ENCODE measurements around the gene EID1.
"Not testable (repeated sequence)": the region's sequence is repeated elsewhere in the genome, so short reads cannot be mapped to it uniquely, and the experiment has no call there.

The EID1 gene

GRCh38 chr15:48842501-48842900 is 35.4 kb upstream of the EID1 start:
- POLR2A ChIA-PET (ENCODE audit: low non-redundant PET), result no interaction called here
- no peak for DNase-seq (ENCODE audit: low spot score)
- CTCF ChIA-PET, result no interaction called here
- no peak for TF ChIP-seq CTCF (conservative IDR thresholded peaks at IDR 0.05; ENCODE audit: low read depth)
- no peak overlapping the region for H3K27ac ChIP-seq

- CTCF ChIA-PET, result interaction anchor here (0.6 kb wide), 1 partner anchor 993 kb away, joined by 3 read pairs; no protein-coding TSS in a partner anchor
- TF ChIP-seq CTCF (conservative IDR thresholded peaks at IDR 0.05; ENCODE audit: low read depth), result no peak
- POLR2A ChIA-PET (ENCODE audit: low non-redundant PET), result no interaction called here
- no peak for DNase-seq (ENCODE audit: low spot score)
- H3K27ac ChIP-seq, result no peak overlapping the region
Observed at GRCh38 chr15:48845123-48845522, 32.8 kb upstream of the EID1 start.

- H3K27ac ChIP-seq, result no peak overlapping the region
- CTCF ChIA-PET, result interaction anchor here (0.5 kb wide), 1 partner anchor 492 kb away, joined by 3 read pairs; no protein-coding TSS in a partner anchor
- POLR2A ChIA-PET (ENCODE audit: low non-redundant PET), result no interaction called here
- no peak for DNase-seq (ENCODE audit: low spot score)
- TF ChIP-seq CTCF (conservative IDR thresholded peaks at IDR 0.05; ENCODE audit: low read depth), result no peak
Observed at GRCh38 chr15:48850648-48851047, 27.3 kb upstream of the EID1 start.

- POLR2A ChIA-PET (ENCODE audit: low non-redundant PET), result no interaction called here
- no peak for DNase-seq (ENCODE audit: low spot score)
- CTCF ChIA-PET, result no interaction called here
- no peak for TF ChIP-seq CTCF (conservative IDR thresholded peaks at IDR 0.05; ENCODE audit: low read depth)
- H3K27ac ChIP-seq, result no peak overlapping the region
Observed at GRCh38 chr15:48851956-48852355, 26.0 kb upstream of the EID1 start.

- POLR2A ChIA-PET (ENCODE audit: low non-redundant PET); DNase-seq (ENCODE audit: low spot score); H3K27ac ChIP-seq; CTCF ChIA-PET: not testable (repeated sequence)
Observed at GRCh38 chr15:48854434-48854833, 23.5 kb upstream of the EID1 start.

- ChIA-PET POLR2A (ENCODE audit: low non-redundant PET) (no interaction called here), CTCF (interaction anchor here (0.5 to 0.7 kb wide), 3 partner anchors 75 to 1190 kb away, joined by 3 read pairs; no protein-coding TSS in a partner anchor)
- DNase-seq (ENCODE audit: low spot score), result peak; percentile 40
- H3K27ac ChIP-seq, result no peak overlapping the region
- peak; percentile 64 for TF ChIP-seq CTCF (conservative IDR thresholded peaks at IDR 0.05; ENCODE audit: low read depth)
Observed at GRCh38 chr15:48855501-48856440, 22.2 kb upstream of the EID1 start.

- DNase-seq (ENCODE audit: low spot score), result no peak
- ChIA-PET POLR2A (ENCODE audit: low non-redundant PET) (no interaction called here), CTCF (interaction anchor here (0.7 kb wide), 3 partner anchors 22 to 478 kb away, joined by 3 read pairs; no protein-coding TSS in a partner anchor)
- no peak for TF ChIP-seq CTCF (conservative IDR thresholded peaks at IDR 0.05; ENCODE audit: low read depth)
- no peak overlapping the region for H3K27ac ChIP-seq
Observed at GRCh38 chr15:48856942-48857341, 21.0 kb upstream of the EID1 start.
